Measurements from ENCODE around the gene SLC43A2.

Gene SLC43A2

GRCh38 chr17:1644493-1645206 lies 16.0 kb upstream of the SLC43A2 start:
- FAIRE-seq (peak; percentile 89), DNase-seq (ENCODE audit: extremely low spot score, insufficient read length, low read depth) (no peak)

GRCh38 chr17:1643999-1644492 lies 15.4 kb upstream of the SLC43A2 start:
- DNase-seq (ENCODE audit: extremely low spot score, insufficient read length, low read depth) = no peak
- peak; percentile 47 for FAIRE-seq

- peak; percentile 65 for DNase-seq (ENCODE audit: extremely low spot score, insufficient read length, low read depth)
Measured at GRCh38 chr17:1643293-1643998, 14.8 kb upstream of the SLC43A2 start.

GRCh38 chr17:1641065-1641403 lies 12.4 kb upstream of the SLC43A2 start:
- no peak for DNase-seq (ENCODE audit: extremely low spot score, insufficient read length, low read depth)
- FAIRE-seq = no peak

More at GRCh38 chr17:1643293-1643998, 14.8 kb upstream of the SLC43A2 start:
- FAIRE-seq = no peak

GRCh38 chr17:1640329-1641064 lies 11.9 kb upstream of the SLC43A2 start:
- FAIRE-seq (no peak), DNase-seq (ENCODE audit: extremely low spot score, insufficient read length, low read depth) (no peak)

GRCh38 chr17:1639549-1640180 lies 11.0 kb upstream of the SLC43A2 start:
- DNase-seq (ENCODE audit: extremely low spot score, insufficient read length, low read depth) (no peak), FAIRE-seq (no peak)

- no peak for DNase-seq (ENCODE audit: extremely low spot score, insufficient read length, low read depth)
- FAIRE-seq = no peak
Measured at GRCh38 chr17:1638624-1639300, 10.1 kb upstream of the SLC43A2 start.

GRCh38 chr17:1638171-1638590 lies 9.5 kb upstream of the SLC43A2 start:
- FAIRE-seq (no peak), DNase-seq (ENCODE audit: extremely low spot score, insufficient read length, low read depth) (no peak)

- FAIRE-seq (no peak), DNase-seq (ENCODE audit: extremely low spot score, insufficient read length, low read depth) (no peak)
Measured at GRCh38 chr17:1636732-1637285, 8.2 kb upstream of the SLC43A2 start.

- no peak for FAIRE-seq
Measured at GRCh38 chr17:1635675-1636465, 7.2 kb upstream of the SLC43A2 start.

GRCh38 chr17:1634841-1635650 lies 6.4 kb upstream of the SLC43A2 start:
- DNase-seq (ENCODE audit: extremely low spot score, insufficient read length, low read depth) (no peak), FAIRE-seq (no peak)

More at GRCh38 chr17:1635675-1636465, 7.2 kb upstream of the SLC43A2 start:
- no peak for DNase-seq (ENCODE audit: extremely low spot score, insufficient read length, low read depth)

GRCh38 chr17:1630662-1631061 lies 2.0 kb upstream of the SLC43A2 start:
- FAIRE-seq = no peak
- no peak for DNase-seq (ENCODE audit: extremely low spot score, insufficient read length, low read depth)

- FAIRE-seq (peak; percentile 78), DNase-seq (ENCODE audit: extremely low spot score, insufficient read length, low read depth) (no peak)
Measured at GRCh38 chr17:1629504-1630310, 1.1 kb upstream of the SLC43A2 start.

- FAIRE-seq (no peak), DNase-seq (ENCODE audit: extremely low spot score, insufficient read length, low read depth) (peak; percentile 97)
Measured at GRCh38 chr17:1628856-1629503, 346 bp upstream of the SLC43A2 start.

- FAIRE-seq = peak; percentile 83
- DNase-seq (ENCODE audit: extremely low spot score, insufficient read length, low read depth) = no peak
Measured at GRCh38 chr17:1627182-1627981, 1.3 kb downstream of the SLC43A2 start.

- DNase-seq (ENCODE audit: extremely low spot score, insufficient read length, low read depth) (no peak), FAIRE-seq (no peak)
Measured at GRCh38 chr17:1626333-1626732, 2.3 kb downstream of the SLC43A2 start.
